ENCODE data around the gene CELF2. TPM values are rescaled to one million over a fixed set of nuclear protein-coding genes. Genes with fewer than 3 reads are reported as not detected.

Gene CELF2
- total RNA-seq, 1 experiment from 2014 or later: 0.27 TPM

DNA sequence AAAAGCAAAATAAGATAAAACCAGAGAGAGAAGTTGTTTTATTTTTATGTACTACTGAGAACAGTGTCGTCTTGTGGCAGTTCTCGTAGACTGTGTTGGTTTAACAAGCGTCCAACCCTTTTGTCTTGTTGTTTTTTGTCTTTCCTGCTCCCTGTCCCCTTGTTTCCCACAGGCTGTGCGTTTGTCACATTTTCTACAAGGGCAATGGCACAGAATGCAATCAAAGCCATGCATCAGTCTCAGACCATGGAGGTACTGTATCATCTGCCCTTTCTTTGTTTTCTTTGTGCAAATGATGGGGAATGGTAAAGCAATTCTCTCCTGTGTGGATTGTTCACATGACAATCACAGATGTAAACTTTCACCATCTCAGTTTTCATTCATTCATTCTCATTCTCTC, 248.8 kb downstream of the CELF2 start:
- intact Hi-C loops (cut with micrococcal nuclease; ENCODE audit: unreplicated experiment): no loop called here
- Histone ChIP-seq H3K4me3 (ENCODE audit: low read depth, low read length) (no peak overlapping the region), H3K4me1 (peaks cover 9% of the 10 kb centered on the region), H3K36me3 (ENCODE audit: control insufficient read depth, insufficient read depth, low read length) (no peaks in the 10 kb centered on the region), H3K27me3 (replicated peaks; ENCODE audit: control insufficient read depth, insufficient read depth, low read length) (peaks cover 5% of the 10 kb centered on the region), H3K9me3 (no peaks in the 10 kb centered on the region)
- DNase-seq: no peak
- no TSS peak for BruUV-seq (replicated peaks)
- ChIA-PET CTCF (no interaction called here), POLR2A (no interaction called here)
- TF ChIP-seq, protein P1, sequence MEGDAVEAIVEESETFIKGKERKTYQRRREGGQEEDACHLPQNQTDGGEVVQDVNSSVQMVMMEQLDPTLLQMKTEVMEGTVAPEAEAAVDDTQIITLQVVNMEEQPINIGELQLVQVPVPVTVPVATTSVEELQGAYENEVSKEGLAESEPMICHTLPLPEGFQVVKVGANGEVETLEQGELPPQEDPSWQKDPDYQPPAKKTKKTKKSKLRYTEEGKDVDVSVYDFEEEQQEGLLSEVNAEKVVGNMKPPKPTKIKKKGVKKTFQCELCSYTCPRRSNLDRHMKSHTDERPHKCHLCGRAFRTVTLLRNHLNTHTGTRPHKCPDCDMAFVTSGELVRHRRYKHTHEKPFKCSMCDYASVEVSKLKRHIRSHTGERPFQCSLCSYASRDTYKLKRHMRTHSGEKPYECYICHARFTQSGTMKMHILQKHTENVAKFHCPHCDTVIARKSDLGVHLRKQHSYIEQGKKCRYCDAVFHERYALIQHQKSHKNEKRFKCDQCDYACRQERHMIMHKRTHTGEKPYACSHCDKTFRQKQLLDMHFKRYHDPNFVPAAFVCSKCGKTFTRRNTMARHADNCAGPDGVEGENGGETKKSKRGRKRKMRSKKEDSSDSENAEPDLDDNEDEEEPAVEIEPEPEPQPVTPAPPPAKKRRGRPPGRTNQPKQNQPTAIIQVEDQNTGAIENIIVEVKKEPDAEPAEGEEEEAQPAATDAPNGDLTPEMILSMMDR (IDR thresholded peaks at IDR 0.05; ENCODE audit: insufficient read depth in 1 of 2, low read depth in 1 of 2, low read length in 1 of 2, severe bottlenecking in 1 of 2, unreplicated experiment in 1 of 2): no peak
- Mint-ChIP-seq H3K36me3 (ENCODE audit: insufficient read depth, unreplicated experiment) (no peaks in the 10 kb centered on the region), H3K4me1 (ENCODE audit: low read depth, unreplicated experiment) (peaks cover 7% of the 10 kb centered on the region), H3K4me3 (ENCODE audit: unreplicated experiment) (no peak overlapping the region), H3K27me3 (ENCODE audit: insufficient read depth, unreplicated experiment) (peaks cover 47% of the 10 kb centered on the region), H3K27ac (ENCODE audit: unreplicated experiment) (no peak overlapping the region), H3K9me3 (ENCODE audit: unreplicated experiment) (no peaks in the 10 kb centered on the region)

DNA sequence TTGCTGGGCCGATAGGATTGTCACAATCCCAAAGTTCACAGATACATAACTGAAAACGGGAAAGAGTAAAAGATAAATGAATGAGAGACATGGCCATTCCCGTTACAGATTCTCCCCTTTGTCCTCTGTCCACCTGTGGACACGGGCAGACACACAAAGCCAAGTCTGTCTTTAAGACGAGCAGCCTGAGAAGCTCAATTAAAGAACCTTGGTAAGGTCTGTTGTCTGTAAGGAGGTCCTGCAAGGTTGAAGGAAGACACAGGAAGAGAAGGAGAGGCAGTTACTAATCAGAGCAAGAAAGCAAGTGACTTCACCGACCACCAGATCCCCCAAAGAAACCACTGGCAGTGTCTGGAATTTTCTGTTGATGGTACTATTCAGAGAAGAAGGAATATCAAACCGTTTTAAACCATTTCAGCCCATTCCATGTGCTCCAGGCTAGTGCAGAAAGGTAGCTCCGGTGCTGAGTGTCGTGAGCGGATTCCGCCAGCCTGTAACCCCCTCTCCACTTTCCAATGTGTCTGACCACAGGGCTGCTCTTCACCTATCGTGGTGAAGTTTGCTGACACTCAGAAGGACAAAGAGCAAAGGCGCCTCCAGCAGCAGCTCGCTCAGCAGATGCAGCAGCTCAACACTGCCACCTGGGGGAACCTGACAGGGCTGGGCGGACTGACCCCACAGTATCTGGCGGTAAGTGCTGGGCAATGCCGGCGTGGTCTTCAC, 252.6 kb downstream of the CELF2 start:
- H3K27me3 Mint-ChIP-seq (ENCODE audit: insufficient read depth, unreplicated experiment): peaks cover 40% of the 10 kb centered on the region
- intact Hi-C loops (cut with micrococcal nuclease; ENCODE audit: unreplicated experiment): loop anchor here (1.0 to 2.0 kb wide), 5 partner anchors 92 to 1939 kb away; no protein-coding TSS in a partner anchor
- H3K9me3 Mint-ChIP-seq (ENCODE audit: unreplicated experiment): no peaks in the 10 kb centered on the region

DNA sequence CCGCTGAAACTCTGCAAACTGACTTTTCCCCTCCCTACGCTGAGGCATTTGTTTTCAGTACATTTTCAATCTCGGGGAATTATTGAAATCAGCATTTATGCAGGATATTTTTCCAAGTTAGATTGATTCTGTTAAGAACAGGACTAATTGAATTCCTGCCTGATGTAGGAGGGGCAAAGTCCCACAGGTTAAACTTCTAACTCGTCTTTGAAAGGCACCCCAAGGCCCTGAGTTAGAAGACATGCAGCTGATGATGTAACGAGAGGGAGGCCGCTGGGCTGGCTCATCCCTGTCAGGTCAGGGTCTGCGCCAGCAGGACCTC, 253.1 kb downstream of the CELF2 start:
- Histone ChIP-seq H3K4me1 (peaks cover 9% of the 10 kb centered on the region), H3K27me3 (replicated peaks; ENCODE audit: control insufficient read depth, insufficient read depth, low read length) (peaks cover 5% of the 10 kb centered on the region; the same call in 1 of the 2 replicates), H3K9me3 (no peaks in the 10 kb centered on the region), H3K4me3 (ENCODE audit: low read depth, low read length) (no peak overlapping the region), H3K36me3 (ENCODE audit: control insufficient read depth, insufficient read depth, low read length) (no peaks in the 10 kb centered on the region)
- no peak overlapping the region for H3K27ac Mint-ChIP-seq (ENCODE audit: unreplicated experiment)
- no peak for DNase-seq
- no peak overlapping the region for H3K4me3 Mint-ChIP-seq (ENCODE audit: unreplicated experiment)
- H3K9me3 Mint-ChIP-seq (ENCODE audit: unreplicated experiment): no peaks in the 10 kb centered on the region
- ChIA-PET CTCF (interaction anchor here (0.6 to 1.5 kb wide), 11 partner anchors 11 to 1928 kb away, joined by 3 to 7 read pairs (median 4); no protein-coding TSS in a partner anchor), POLR2A (no interaction called here)
- H3K27me3 Mint-ChIP-seq (ENCODE audit: insufficient read depth, unreplicated experiment): peaks cover 39% of the 10 kb centered on the region
- H3K4me1 Mint-ChIP-seq (ENCODE audit: low read depth, unreplicated experiment): peaks cover 7% of the 10 kb centered on the region
- TF ChIP-seq, protein P1 (IDR thresholded peaks at IDR 0.05; ENCODE audit: insufficient read depth in 1 of 2, low read depth in 1 of 2, low read length in 1 of 2, severe bottlenecking in 1 of 2, unreplicated experiment in 1 of 2): no peak
- no TSS peak for BruUV-seq (replicated peaks)
- no peaks in the 10 kb centered on the region for H3K36me3 Mint-ChIP-seq (ENCODE audit: insufficient read depth, unreplicated experiment)
- intact Hi-C loops (cut with micrococcal nuclease; ENCODE audit: unreplicated experiment): loop anchor here (1.0 to 2.0 kb wide), 5 partner anchors 93 to 1940 kb away; no protein-coding TSS in a partner anchor

More for the DNA sequence above, 252.6 kb downstream of the CELF2 start:
- CTCF ChIA-PET: interaction anchor here (0.6 to 1.5 kb wide), 14 partner anchors 10 to 1927 kb away, joined by 3 to 7 read pairs (median 4); no protein-coding TSS in a partner anchor
- no TSS peak for BruUV-seq (replicated peaks)
- Histone ChIP-seq H3K4me1 (peaks cover 9% of the 10 kb centered on the region), H3K9me3 (no peaks in the 10 kb centered on the region), H3K4me3 (ENCODE audit: low read depth, low read length) (no peak overlapping the region), H3K27me3 (replicated peaks; ENCODE audit: control insufficient read depth, insufficient read depth, low read length) (peaks cover 5% of the 10 kb centered on the region; the same call in 1 of the 2 replicates), H3K36me3 (ENCODE audit: control insufficient read depth, insufficient read depth, low read length) (no peaks in the 10 kb centered on the region)
- peak; percentile 88 to 91 for DNase-seq
- no peak overlapping the region for H3K27ac Mint-ChIP-seq (ENCODE audit: unreplicated experiment)
- peaks cover 7% of the 10 kb centered on the region for H3K4me1 Mint-ChIP-seq (ENCODE audit: low read depth, unreplicated experiment)
- TF ChIP-seq, protein P1 (IDR thresholded peaks at IDR 0.05; ENCODE audit: insufficient read depth in 1 of 2, low read depth in 1 of 2, low read length in 1 of 2, severe bottlenecking in 1 of 2, unreplicated experiment in 1 of 2): peak; percentile 96 to 99
- H3K36me3 Mint-ChIP-seq (ENCODE audit: insufficient read depth, unreplicated experiment): no peaks in the 10 kb centered on the region
- POLR2A ChIA-PET: no interaction called here
- H3K4me3 Mint-ChIP-seq (ENCODE audit: unreplicated experiment): peak overlapping the region; percentile 17
